ENCODE data around the gene PTRH2. TPM values are rescaled to one million over a fixed set of nuclear protein-coding genes. Genes with fewer than 3 reads are reported as not detected.

PTRH2 gene
- total and polyA plus RNA-seq, 2 donors (not counting 3 experiments of a cell fraction or from before 2014, with no cell fraction given) = 40.1 to 46.7 TPM

DNA sequence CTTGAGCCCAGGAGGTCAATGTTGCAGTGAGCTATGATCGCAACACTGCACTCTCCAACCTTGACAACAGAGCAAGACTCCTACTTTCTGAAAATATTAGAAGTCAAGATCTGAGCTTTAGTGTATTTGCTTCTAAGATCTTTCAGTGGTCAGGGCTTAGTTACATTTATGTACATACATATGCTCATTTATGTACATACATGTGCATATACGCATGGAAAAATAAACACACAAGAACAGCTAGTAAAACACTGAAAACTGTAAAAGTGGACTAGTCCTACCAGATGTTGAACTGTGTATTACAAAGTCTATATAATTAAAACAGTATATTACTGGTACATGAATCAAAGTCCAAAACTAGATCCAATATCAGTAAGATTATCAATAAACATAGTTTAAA, 28.3 kb downstream of the PTRH2 start:
- ChIA-PET POLR2A (no interaction called here), CTCF (interaction anchor here (0.9 to 1.1 kb wide), 3 partner anchors 22 to 181 kb away, joined by 3 to 4 read pairs (median 3); no protein-coding TSS in a partner anchor)
- no peak for DNase-seq (ENCODE audit: low read depth, low spot score)
- TF ChIP-seq JUN (IDR thresholded peaks at IDR 0.05; ENCODE audit: borderline replicate concordance, insufficient read depth, insufficient read length, low read depth) = no peak
- no peak for TF ChIP-seq MYC (IDR thresholded peaks at IDR 0.05; ENCODE audit: low read depth, low read length)
- TF ChIP-seq EZH2 (IDR thresholded peaks at IDR 0.05; ENCODE audit: borderline replicate concordance, low read depth, low read length, severe bottlenecking) = no peak
- TF ChIP-seq POLR2AphosphoS5 (IDR thresholded peaks at IDR 0.05; ENCODE audit: insufficient read depth, low read depth, low read length) = no peak
- TF ChIP-seq, protein P1, sequence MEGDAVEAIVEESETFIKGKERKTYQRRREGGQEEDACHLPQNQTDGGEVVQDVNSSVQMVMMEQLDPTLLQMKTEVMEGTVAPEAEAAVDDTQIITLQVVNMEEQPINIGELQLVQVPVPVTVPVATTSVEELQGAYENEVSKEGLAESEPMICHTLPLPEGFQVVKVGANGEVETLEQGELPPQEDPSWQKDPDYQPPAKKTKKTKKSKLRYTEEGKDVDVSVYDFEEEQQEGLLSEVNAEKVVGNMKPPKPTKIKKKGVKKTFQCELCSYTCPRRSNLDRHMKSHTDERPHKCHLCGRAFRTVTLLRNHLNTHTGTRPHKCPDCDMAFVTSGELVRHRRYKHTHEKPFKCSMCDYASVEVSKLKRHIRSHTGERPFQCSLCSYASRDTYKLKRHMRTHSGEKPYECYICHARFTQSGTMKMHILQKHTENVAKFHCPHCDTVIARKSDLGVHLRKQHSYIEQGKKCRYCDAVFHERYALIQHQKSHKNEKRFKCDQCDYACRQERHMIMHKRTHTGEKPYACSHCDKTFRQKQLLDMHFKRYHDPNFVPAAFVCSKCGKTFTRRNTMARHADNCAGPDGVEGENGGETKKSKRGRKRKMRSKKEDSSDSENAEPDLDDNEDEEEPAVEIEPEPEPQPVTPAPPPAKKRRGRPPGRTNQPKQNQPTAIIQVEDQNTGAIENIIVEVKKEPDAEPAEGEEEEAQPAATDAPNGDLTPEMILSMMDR (IDR thresholded peaks at IDR 0.05; ENCODE audit: extremely low read depth in 1 of 2, insufficient read depth in 1 of 2, low read depth in 1 of 2, low read length in 2 of 2) = no peak
- TF ChIP-seq, protein P2, sequence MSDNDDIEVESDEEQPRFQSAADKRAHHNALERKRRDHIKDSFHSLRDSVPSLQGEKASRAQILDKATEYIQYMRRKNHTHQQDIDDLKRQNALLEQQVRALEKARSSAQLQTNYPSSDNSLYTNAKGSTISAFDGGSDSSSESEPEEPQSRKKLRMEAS (IDR thresholded peaks at IDR 0.05; ENCODE audit: insufficient read depth, insufficient read length) = no peak
- no peak for TF ChIP-seq GATA2 (IDR thresholded peaks at IDR 0.05; ENCODE audit: insufficient read depth, insufficient read length, low read depth, low read length)
- TF ChIP-seq FOS (IDR thresholded peaks at IDR 0.05; ENCODE audit: borderline replicate concordance, insufficient read depth, low read length) = no peak
- TF ChIP-seq POLR2A (IDR thresholded peaks at IDR 0.05; ENCODE audit: low read depth, low read length) = no peak
- Histone ChIP-seq H3K9me1 (replicated peaks; ENCODE audit: control insufficient read depth, extremely low read depth, insufficient read depth, low read length) (no peaks in the 10 kb centered on the region), H3K27me3 (ENCODE audit: control insufficient read depth in 2 of 2, insufficient read depth in 2 of 2, low read length in 2 of 2) (no peaks in the 10 kb centered on the region), H3K4me3 (replicated peaks in 1 of 3; ENCODE audit: insufficient read depth in 1 of 3, low read depth in 1 of 3, low read length in 3 of 3) (no peak overlapping the region), H2AFZ (ENCODE audit: low read depth, low read length) (no peak overlapping the region), H4K20me1 (replicated peaks; ENCODE audit: control insufficient read depth, extremely low read depth, insufficient read depth, low read length) (peaks cover 2% of the 10 kb centered on the region), H3K4me2 (ENCODE audit: insufficient read depth, low read length) (no peak overlapping the region), H3K27ac (ENCODE audit: insufficient read depth, low read depth, low read length) (no peak overlapping the region), H3K9ac (replicated peaks; ENCODE audit: extremely low read depth, insufficient read depth, low read length) (no peak overlapping the region), H3K4me1 (ENCODE audit: control insufficient read depth, extremely low read depth, insufficient read depth, low read length) (no peaks in the 10 kb centered on the region), H3K9me3 (replicated peaks; ENCODE audit: control insufficient read depth, insufficient read depth, low read length) (no peaks in the 10 kb centered on the region), H3K79me2 (ENCODE audit: control insufficient read depth, insufficient read depth, low read length) (peaks cover 20% of the 10 kb centered on the region), H3K36me3 (ENCODE audit: control insufficient read depth in 2 of 2, extremely low read depth in 1 of 2, insufficient read depth in 2 of 2, low read length in 2 of 2) (peaks cover 22 to 66% of the 10 kb centered on the region in 2 experiments)
- no TSS peak for BruUV-seq (replicated peaks)
- intact Hi-C loops (cut with micrococcal nuclease) (no loop called here), dilution Hi-C loops (cut with MboI; ENCODE audit: extremely low pct_ligation_motif_present, low sequenced_read_pairs) (no loop called here)
- FAIRE-seq = no peak

Measured in endothelial cell of umbilical vein (primary cell).